Fibroblast of skin of left quadriceps (primary cell): ENCODE results near the gene EPHB3.

Source experiments
- DNase-seq, 2 experiments: peaks; one replicate each; pipeline ENCODE4 v3.0.0-alpha.2; 2013; ENCODE audit warnings: low read depth in 2 of 2

EPHB3 gene

GRCh38 chr3:184543256-184543655 is 18.3 kb upstream of the EPHB3 start:
- no peak for DNase-seq

GRCh38 chr3:184543843-184544512 is 17.6 kb upstream of the EPHB3 start:
- DNase-seq, result peak; percentile 46 to 56

GRCh38 chr3:184544513-184544861 is 17.1 kb upstream of the EPHB3 start:
- DNase-seq, result no peak

GRCh38 chr3:184545769-184546168 is 15.8 kb upstream of the EPHB3 start:
- DNase-seq, result no peak

- DNase-seq, result no peak
These were observed 15.3 kb upstream of the EPHB3 start for GRCh38 chr3:184546252-184546651.

GRCh38 chr3:184549796-184550577 is 11.6 kb upstream of the EPHB3 start:
- DNase-seq, result no peak

GRCh38 chr3:184551103-184551502 is 10.5 kb upstream of the EPHB3 start:
- no peak for DNase-seq

GRCh38 chr3:184551614-184552256 is 9.8 kb upstream of the EPHB3 start:
- DNase-seq, result no peak

GRCh38 chr3:184552296-184552695 is 9.3 kb upstream of the EPHB3 start:
- no peak for DNase-seq

- DNase-seq, result no peak
These were observed 8.7 kb upstream of the EPHB3 start for GRCh38 chr3:184552863-184553262.

- DNase-seq, result no peak
These were observed 8.2 kb upstream of the EPHB3 start for GRCh38 chr3:184553385-184553784.

GRCh38 chr3:184554461-184554860 is 7.1 kb upstream of the EPHB3 start:
- no peak for DNase-seq

GRCh38 chr3:184556582-184557347 is 4.8 kb upstream of the EPHB3 start:
- no peak for DNase-seq

- no peak for DNase-seq
These were observed 4.1 kb upstream of the EPHB3 start for GRCh38 chr3:184557348-184557950.

GRCh38 chr3:184558726-184559125 is 2.9 kb upstream of the EPHB3 start:
- DNase-seq, result no peak

- no peak for DNase-seq
These were observed 2.2 kb upstream of the EPHB3 start for GRCh38 chr3:184559336-184559735.

- no peak for DNase-seq
These were observed 1.1 kb upstream of the EPHB3 start for GRCh38 chr3:184560531-184560930.

GRCh38 chr3:184561913-184562877 is 610 bp downstream of the EPHB3 start:
- DNase-seq, result no peak

GRCh38 chr3:184562878-184563560 is 1.4 kb downstream of the EPHB3 start:
- no peak for DNase-seq

GRCh38 chr3:184563561-184563925 is 2.0 kb downstream of the EPHB3 start:
- DNase-seq, result no peak
